SHP77 (cell line): ENCODE results near the gene TRNAU1AP.
"Not testable (repeated sequence)": the region's sequence is repeated elsewhere in the genome, so short reads cannot be mapped to it uniquely, and the experiment has no call there.

Experiments used
- DNase-seq, 2 experiments: peaks; one replicate each; lab custom pipeline; 2025; lab: John Stamatoyannopoulos, UW

TRNAU1AP gene

DNA sequence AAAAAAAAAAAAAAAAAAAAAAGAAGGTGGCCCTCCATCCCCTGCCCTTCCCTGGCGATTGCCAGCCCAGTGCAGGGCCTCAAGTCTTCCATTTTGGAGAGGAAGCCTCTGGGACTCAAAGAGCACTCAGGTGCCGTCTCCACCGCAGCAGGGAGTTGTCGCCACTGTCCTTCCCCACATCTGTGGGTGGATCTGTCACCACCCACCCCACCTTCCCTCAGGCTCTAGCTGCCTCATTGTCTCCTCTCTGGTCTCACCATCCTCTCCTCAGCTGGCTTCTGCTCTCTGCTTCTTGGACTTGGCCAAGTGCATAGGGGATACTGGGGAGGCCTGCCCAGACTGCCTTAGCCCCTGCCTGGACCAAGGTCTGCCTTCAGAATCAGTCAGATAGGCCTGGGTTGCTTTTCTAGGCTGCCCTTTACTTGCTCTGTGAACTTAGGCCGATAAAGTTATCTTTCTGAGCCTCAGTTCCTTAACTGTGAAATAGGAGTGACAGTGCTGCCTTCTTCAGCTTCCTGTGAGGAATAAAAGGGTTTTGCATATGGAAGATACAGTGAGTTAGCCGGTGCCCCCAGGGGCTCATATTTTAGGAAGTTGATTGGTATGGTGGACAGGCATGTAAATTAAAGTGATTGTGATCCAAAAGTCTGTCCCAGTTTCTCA, 31.3 kb upstream of the TRNAU1AP start:
- DNase-seq: no peak

DNA sequence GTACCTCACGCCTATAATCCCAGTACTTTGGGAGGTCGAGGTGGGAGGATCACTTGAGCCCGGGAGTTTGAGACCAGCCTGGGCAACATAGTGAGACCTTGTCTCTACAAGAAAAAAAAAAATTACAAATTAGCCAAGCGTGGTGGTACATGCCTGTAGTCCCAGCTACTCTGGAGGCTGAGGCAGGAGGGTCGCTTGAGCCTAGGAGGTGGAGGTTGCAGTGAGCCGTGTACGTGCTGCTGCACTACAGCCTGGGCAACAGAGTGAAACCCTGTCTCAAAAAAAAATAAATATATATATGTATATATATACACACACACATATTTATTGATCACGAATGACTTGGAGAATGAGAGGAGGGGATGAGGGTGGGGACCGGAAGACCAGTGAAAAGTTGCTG, 30.3 kb upstream of the TRNAU1AP start:
- DNase-seq: not testable (repeated sequence)

DNA sequence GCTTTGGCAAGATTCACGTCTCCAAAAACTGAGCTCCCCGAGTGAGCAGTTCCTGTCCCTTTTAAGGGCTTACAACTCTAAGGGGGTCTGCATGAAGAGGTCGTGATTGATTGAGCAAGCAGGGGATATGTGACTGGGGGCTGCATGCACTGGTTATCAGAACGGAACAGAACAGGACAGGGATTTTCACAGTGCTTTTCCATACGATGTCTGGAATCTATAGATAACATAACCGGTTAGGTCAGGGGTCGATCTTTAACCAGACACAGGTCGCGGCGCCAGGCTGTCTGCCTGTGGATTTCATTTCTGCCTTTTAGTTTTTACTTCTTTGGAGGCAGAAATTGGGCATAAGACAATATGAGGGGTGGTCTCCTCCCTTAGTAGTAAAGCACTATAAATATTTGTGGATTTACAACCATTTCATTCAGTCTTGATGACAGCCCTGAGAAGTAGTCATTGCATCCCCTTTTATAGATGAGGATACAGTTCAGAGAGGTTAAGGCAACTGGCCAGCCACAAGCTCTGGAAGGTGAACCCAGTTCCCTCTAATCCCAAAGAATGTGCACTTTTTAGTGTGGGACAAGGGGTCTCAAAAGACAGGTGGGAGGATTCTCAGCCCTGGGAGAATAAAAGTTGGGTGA, 27.8 kb upstream of the TRNAU1AP start:
- not testable (repeated sequence) for DNase-seq

DNA sequence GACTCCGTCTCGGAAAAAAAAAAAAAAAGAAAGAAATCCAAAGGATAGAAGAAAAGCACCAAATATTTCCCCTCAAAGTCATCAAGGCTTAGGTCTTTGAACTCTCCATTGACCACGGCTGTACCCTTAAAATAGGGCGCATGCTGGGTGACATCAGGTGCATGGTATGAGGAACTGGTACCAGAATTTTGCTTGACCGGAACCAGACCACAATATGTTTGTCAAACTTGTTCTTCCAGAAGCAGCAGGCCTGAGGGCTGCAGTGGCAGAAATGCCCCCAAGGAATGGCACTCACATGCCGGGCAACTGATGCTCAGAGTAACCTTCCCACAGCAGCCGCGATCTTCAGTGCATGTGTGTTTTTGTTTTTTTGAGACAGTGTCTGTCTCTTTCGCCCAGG, 26.0 kb upstream of the TRNAU1AP start:
- no peak for DNase-seq

DNA sequence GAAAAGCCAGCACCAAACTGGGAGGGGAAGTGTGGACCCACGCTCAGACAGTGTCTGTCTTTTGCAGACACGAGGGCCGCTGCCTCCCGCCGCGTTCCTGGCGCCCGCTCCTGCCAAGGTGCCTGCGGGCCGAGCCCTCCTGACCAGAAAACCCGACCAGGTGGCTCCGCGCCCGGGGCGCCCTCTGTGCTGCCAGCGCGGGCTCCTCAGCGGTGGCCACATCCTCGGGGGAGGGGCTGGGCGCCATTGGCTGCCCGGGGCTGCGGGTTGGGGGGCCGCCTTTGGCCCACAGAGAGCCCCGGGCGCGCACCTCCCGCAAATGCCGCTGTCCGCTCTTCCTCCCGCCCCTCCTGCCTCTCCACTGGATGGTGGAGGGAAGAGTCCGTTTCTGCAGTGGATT, 22.4 kb upstream of the TRNAU1AP start:
- DNase-seq: no peak

DNA sequence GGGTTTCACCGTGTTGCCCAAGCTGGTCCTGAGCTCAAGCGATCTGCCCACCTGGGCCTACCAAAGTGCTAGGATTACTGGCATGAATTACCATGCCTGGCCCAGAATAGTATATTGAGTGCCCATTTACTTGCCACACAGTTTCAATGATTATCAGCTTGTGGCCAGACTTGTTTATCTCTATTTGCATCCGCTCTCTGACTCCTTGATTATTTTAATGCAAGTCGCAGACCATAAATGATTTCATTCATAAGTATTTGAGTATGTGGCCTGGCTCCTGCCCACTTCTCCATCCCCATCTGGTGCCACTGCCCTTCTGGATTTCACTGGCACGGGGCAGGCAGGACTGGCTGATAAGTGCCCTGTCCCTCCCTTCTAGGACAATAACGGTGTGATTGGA, 18.2 kb upstream of the TRNAU1AP start:
- DNase-seq: no peak

DNA sequence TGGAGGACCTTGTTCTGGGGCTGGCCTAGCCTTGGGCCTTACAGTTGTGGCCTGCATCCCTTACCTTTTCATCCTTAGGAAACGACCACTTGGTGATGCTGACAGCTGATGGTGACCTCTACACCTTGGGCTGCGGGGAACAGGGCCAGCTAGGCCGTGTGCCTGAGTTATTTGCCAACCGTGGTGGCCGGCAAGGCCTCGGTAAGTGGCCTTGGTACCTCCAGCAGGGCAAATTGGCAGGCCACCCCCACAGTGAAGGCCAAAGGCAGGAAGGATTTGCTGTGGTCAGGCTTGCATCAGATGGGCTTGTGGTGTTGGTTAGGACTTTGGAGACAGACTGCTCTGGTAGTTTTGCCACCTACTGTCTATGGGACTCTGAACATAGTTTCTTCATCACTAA, 17.7 kb upstream of the TRNAU1AP start:
- DNase-seq: no peak

DNA sequence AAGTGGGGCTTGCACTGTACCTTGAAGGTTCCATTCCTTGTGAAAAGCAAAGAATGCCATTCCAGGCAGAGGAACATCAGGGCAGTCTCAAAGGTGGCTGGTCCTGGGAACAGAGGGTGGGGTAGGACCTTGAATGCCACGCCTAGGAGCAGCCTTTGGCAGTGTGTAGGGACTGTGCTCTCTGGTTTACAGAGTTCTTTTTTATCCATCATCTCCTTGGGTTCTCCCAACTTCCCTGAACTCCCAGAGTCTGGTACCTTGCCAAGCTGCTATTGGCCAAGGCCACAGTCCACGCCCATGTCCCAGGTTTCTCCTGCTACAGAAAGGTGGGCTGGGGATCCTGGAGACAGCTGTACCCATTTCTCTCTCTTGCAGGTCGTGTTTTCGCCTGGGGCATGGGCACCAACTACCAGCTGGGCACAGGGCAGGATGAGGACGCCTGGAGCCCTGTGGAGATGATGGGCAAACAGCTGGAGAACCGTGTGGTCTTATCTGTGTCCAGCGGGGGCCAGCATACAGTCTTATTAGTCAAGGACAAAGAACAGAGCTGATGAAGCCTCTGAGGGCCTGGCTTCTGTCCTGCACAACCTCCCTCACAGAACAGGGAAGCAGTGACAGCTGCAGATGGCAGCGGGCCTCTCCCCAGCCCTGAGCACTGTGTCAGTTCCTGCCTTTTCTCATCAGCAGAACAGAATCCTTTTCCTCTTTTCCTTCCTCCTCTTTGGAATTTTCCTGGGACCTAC, 15.3 kb upstream of the TRNAU1AP start:
- DNase-seq: no peak

DNA sequence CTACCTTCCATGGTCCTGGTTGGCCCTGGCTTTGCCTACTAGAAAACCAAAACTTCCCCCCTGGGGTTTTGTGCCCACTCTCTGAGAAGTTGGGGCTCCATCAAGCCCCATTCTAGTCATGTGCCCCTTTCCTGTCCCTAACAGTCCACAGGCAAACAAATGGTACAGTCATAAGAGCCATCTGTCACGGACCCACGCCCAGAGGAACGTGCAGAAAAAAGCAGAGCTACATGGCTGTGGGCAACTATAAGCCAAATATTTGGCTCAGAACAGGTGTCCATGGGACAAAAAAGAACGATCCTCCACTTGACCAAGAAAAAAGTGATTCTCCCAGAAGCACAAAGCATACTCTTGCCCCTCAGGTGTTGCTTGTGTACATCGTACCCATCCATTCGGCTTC, 14.6 kb upstream of the TRNAU1AP start:
- no peak for DNase-seq

DNA sequence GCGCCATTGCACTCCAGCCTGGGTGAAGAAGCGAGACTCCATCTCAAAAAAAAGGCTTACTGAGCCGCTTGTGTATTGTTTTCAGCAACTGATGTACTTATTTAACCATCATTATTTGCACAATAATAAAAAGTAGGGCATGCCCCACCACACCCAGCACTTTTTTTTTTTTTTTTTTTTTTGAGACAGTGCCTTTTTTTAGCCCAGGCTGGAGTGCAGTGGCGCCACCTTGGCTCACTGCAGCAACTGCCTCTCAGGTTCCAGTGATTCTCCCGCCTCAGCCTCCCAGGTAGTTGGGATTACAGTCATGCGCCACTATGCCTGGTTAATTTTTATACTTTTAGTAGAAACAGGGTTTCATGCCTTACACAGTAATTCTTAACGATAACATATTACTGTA, 12.2 kb upstream of the TRNAU1AP start:
- DNase-seq: no peak

DNA sequence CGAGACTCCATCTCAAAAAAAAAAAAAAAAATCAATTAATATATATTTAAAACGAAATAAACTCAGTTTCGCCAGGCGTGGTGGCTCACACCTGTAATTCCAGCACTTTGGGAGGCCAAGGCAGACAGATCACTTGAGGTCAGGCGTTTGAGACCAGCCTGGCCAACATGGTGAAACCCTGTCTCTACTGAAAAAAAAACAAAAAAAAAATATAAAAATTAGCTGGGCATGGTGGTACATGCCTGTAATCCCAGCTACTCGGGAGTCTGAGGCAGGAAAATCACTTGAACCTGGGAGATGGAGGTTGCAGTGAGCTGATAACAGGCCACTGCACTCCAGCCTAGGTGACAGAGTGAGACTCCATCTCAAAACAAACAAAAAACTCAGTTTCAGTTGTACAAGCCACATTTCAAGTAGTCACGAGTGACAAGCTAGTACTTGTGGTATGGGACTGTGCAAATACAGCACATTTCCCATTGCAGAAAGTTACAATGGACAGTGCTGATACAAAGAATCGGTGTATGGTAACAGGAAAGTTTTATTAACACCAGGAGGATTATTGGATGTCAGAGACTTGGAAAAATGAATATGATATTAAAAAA, 11.4 kb upstream of the TRNAU1AP start:
- not testable (repeated sequence) for DNase-seq

DNA sequence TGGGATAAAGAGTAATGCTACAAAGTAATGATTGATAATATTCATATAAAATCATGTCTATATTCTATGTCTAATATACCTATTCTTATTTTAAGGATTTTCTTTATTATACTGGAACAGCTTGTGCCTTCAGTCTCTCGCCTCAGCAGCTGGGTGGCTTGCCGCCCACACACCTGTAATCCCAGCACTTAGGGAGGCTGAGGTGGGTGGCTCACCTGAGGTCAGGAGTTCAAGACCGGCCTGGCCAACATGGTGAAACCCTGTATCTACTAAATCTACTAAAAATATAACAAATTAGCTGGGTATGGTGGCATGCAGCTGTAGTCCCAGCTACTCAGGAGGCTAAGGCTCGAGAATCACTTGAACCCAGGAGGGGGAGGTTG, 7.6 kb upstream of the TRNAU1AP start:
- DNase-seq: no peak

DNA sequence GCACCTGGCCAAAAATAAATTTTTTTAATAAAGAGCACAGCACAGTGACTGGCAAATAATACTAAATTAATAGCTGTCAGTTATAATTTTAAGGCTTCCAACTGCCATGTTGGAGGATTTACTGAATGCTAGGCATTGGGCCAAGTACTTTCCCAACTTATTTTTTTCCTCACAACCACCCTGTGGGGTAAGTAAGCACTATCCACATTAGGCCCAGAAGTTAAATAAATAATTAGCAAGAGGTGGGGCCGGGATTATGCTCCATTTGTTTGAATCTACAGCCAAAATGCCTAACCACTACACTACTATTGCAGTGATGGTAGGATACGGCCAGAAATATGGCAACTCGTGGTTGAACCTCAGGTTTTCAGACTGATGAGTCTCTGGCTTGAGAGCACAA, 4.6 kb upstream of the TRNAU1AP start:
- DNase-seq: no peak

DNA sequence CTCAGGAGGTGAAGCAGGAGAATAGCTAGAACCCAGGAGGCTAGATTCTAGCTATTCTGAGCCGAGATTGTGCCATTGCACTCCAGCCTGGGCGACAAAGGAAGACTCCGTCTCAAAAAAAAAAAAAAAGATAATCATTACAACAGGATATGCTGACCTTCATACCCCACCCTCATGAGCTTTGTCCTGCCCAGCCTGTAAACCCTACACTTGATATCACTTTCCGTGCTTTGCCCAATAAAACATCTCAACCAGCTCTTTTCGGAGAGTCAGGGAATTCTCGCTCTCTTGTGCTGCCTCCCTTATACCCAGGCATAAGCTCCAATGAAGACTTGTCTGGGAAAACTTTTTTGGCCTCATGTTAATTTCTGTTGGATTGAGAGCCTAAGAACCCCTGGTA, 1.5 kb upstream of the TRNAU1AP start:
- DNase-seq: no peak

DNA sequence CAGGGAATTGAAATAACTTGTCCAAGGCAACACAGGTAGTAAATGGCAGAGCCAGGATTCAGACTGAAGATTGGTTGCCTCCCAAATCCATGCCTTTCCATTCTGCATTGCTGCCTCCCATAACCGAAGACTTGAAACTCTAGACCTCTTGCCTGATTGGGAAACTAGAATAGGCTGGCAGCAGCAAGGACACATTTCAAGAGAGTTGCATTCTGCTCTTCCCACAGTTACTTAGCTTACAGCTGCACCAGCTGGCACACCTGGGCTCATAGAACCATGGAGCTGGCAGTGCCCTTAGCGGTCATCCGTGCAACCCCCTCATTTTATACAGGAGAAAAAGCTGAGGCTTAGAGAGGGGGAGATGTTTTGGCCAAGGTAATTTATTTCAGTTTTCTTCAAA, 8.0 kb downstream of the TRNAU1AP start:
- no peak for DNase-seq

DNA sequence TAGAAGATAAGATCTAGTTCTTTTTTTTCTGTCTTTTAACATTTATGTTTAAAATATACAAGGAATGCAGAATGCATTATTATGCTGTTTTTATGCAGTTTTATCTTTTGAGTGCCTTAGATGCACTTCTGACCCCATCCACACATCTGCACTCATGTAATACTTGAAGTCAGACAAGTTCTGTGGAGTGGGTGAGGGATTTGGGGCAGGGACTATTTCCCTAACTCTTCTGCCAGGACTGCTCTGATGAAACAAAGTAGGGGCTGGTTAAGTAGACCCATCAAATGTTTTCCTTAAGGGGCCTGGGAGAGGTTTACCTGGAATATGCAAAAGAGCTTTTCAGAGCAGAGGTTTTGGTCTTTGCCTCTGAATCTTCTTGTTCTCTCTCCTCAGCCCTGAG, 11.4 kb downstream of the TRNAU1AP start:
- no peak for DNase-seq

DNA sequence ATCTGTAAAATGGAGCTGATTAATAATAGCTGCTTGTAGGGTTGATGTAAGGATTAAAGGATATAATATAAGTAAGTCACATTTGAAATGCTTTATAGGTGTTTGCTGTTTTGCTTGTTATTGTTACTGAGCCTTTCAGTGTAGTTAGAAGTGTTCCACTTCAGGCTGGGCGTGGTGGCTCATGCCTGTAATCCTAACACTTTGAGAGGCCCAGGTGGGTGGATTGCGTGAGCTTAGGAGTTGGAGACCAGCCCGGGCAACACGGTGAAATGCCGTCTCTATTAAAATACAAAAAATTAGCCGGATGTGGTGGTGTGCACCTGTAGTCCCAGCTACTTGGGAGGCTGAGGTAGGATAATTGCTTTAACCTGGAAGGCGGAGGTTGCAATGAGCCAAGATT, 12.2 kb downstream of the TRNAU1AP start:
- no peak for DNase-seq

DNA sequence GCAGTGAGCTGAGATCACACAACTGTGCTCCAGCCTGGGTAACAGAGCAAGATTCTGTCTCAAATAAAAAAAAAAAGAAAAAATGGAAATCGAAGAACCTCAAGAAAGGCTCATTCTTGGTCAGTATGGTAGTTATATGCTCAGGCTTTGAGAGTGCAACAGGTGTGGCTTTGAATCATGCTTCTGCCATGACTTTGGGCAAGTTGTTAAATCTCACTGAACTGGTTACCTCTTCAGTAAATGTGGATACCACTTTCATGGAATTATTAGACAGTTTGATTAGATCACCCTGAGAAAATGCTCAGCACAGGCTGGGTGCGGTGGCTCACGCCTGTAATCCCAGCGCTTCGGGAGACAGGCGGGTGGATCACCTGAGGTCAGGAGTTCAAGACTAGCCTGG, 12.8 kb downstream of the TRNAU1AP start:
- no peak for DNase-seq

DNA sequence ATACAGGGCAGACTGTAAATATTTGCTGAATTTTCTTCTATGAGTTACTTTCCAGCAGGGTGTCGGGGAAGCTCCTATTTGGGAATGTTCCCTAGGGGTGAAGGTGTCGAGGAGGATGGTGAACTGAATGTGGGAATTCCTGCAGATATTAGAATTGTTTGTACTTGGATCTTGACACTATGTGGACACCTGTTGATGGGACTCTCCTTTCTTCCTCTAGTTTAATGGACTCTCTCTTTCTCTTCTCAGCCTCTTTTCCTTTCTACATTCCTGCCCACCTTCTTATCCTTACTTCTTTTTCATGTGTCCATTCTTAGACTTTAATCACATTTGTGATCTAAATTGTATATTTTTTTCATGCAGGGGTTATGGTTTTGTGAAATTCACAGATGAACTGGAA, 14.0 kb downstream of the TRNAU1AP start:
- DNase-seq: no peak

DNA sequence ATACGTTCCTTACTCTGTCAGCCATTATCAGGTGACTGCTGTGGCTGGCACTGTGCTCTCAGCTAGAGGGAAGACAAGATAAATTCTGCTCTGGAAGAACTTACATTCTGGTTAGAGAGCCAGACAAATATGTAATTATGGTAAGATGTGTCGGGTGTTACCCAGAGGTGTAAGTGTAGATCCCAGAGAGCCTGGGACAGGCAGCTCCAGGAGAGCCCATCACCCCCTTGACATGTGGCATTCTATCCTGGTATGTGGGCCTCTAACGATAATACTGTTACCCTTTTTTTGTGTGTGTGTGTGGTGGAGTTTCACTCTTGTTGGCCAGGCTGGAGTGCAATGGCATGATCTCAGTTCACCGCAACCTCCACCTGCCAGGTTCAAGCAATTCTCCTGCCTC, 19.0 kb downstream of the TRNAU1AP start:
- no peak for DNase-seq

DNA sequence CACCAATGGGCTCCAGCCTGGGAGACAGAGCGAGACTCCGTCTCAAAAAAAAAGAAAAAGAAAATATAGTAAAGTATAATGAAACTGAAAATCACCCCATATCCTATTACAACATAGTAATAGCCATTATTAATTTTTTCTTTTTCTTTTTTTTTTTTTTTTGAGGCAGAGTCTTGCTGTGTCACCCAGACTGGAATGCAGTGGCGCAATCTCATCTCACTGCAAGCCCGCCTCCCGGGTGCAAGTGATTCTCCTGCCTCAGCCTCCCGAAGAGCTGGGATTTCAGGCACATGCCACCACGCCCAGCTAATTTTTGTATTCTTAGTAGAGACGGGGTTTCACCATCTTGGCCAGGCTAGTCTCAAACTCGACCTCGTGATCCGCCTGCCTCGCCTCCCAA, 20.0 kb downstream of the TRNAU1AP start:
- DNase-seq: not testable (repeated sequence)

DNA sequence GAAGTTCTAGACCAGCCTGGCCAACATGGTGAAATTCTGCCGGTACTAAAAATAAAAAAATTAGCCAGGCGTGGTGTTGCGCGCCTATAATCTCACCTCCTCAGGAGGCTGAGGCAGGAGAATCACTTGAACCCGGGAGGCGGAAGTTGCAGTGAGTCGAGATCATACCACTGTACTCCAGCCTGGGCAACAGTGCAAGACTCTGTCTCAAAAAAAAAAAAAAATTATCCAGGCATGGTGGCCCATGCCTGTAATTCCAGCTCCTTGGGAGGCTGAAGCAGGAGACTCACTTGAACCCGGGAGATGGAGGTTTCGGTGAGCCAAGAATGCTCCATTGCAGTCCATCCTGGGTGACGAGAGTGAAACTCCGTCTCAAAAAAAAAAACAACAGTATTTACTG, 20.7 kb downstream of the TRNAU1AP start:
- no peak for DNase-seq

DNA sequence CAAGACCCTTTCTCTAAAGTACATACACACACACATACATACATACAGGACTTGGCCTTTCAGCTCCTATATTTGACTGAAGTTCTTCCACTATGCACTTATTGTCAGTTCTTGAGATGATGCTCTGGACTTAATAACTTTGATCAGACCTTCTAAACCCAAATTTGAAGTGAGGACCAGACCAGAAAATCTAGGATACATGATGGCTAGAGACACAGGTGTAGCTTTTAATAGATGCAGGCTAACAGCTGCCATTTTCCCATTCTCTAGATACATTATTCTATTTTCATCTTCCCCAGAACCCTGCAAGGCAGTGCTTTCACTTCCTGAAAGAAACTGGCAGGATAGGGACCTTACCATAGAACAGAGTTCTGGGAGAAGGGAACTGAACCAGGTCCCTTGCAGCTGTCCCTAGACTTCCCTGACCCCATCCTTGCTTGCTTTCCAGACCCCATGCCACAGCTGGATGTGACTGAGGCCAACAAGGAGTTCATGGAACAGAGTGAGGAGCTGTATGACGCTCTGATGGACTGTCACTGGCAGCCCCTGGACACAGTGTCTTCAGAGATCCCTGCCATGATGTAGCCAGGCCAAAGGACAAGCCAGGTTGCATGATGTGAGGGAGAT, 24.3 kb downstream of the TRNAU1AP start:
- DNase-seq: no peak
